ENCODE results near the gene AANAT.

AANAT gene

GRCh38 chr17:76441686-76442340, 25.6 kb upstream of the AANAT start:
- in situ Hi-C loops (cut with MboI; ENCODE audit: low sequenced_read_pairs) = loop anchor here (10.0 kb wide), 1 partner anchor 57 kb away; the partner anchor contains the start of gene SPHK1

GRCh38 chr17:76442341-76443338, 24.8 kb upstream of the AANAT start:
- in situ Hi-C loops (cut with MboI; ENCODE audit: low sequenced_read_pairs) = loop anchor here (10.0 kb wide), 1 partner anchor 58 kb away; the partner anchor contains the start of gene SPHK1

GRCh38 chr17:76444518-76445311, 22.7 kb upstream of the AANAT start:
- in situ Hi-C loops (cut with MboI; ENCODE audit: low sequenced_read_pairs) = loop anchor here (10.0 kb wide), 1 partner anchor 60 kb away; the partner anchor contains the start of gene SPHK1

GRCh38 chr17:76445697-76446448, 21.5 kb upstream of the AANAT start:
- in situ Hi-C loops (cut with MboI; ENCODE audit: low sequenced_read_pairs) = loop anchor here (10.0 kb wide), 1 partner anchor 61 kb away; the partner anchor contains the start of gene SPHK1

GRCh38 chr17:76446449-76447231, 20.8 kb upstream of the AANAT start:
- in situ Hi-C loops (cut with MboI; ENCODE audit: low sequenced_read_pairs) = loop anchor here (10.0 kb wide), 1 partner anchor 62 kb away; the partner anchor contains the start of gene SPHK1

- in situ Hi-C loops (cut with MboI; ENCODE audit: low sequenced_read_pairs) = loop anchor here (10.0 kb wide), 1 partner anchor 63 kb away; the partner anchor contains the start of gene SPHK1
Observed at GRCh38 chr17:76447931-76448652, 19.3 kb upstream of the AANAT start.

GRCh38 chr17:76449126-76449525, 18.3 kb upstream of the AANAT start:
- in situ Hi-C loops (cut with MboI; ENCODE audit: low sequenced_read_pairs) = loop anchor here (10.0 kb wide), 1 partner anchor 64 kb away; the partner anchor contains the start of gene SPHK1

- in situ Hi-C loops (cut with MboI; ENCODE audit: low sequenced_read_pairs) = no loop called here
Observed at GRCh38 chr17:76451506-76451905, 15.9 kb upstream of the AANAT start.

GRCh38 chr17:76452127-76452659, 15.2 kb upstream of the AANAT start:
- in situ Hi-C loops (cut with MboI; ENCODE audit: low sequenced_read_pairs) = no loop called here

GRCh38 chr17:76452660-76453430, 14.6 kb upstream of the AANAT start, which contains the start of gene UBE2O:
Gene UBE2O, minus strand, starts transcription at chr17:76453152. Its CDS starts 11 bp downstream, at chr17:76453141.
- in situ Hi-C loops (cut with MboI; ENCODE audit: low sequenced_read_pairs) = no loop called here

- in situ Hi-C loops (cut with MboI; ENCODE audit: low sequenced_read_pairs) = no loop called here
Observed at GRCh38 chr17:76453431-76453743, 14.0 kb upstream of the AANAT start.

GRCh38 chr17:76458580-76459490, 8.6 kb upstream of the AANAT start:
- in situ Hi-C loops (cut with MboI; ENCODE audit: low sequenced_read_pairs) = no loop called here

- in situ Hi-C loops (cut with MboI; ENCODE audit: low sequenced_read_pairs) = loop anchor here (10.0 kb wide), 1 partner anchor 165 kb away; no protein-coding TSS in a partner anchor
Observed at GRCh38 chr17:76459674-76460073, 7.7 kb upstream of the AANAT start.

GRCh38 chr17:76461765-76462555, 5.4 kb upstream of the AANAT start:
- in situ Hi-C loops (cut with MboI; ENCODE audit: low sequenced_read_pairs) = loop anchor here (10.0 kb wide), 1 partner anchor 167 kb away; no protein-coding TSS in a partner anchor

- in situ Hi-C loops (cut with MboI; ENCODE audit: low sequenced_read_pairs) = loop anchor here (10.0 kb wide), 1 partner anchor 168 kb away; no protein-coding TSS in a partner anchor
Observed at GRCh38 chr17:76462556-76463290, 4.7 kb upstream of the AANAT start.

Measured in HL-60/S4 treated with retinoic acid at 250 ng/mL for 4 days and 3 days (cell line).